Raji (cell line): ENCODE measurements around the gene RAB3C.

ENCODE experiments used
- POLR2A ChIP-seq: IDR thresholded peaks from 2 replicates; pipeline ENCODE4 v1.6.1; 2011; ENCODE audit warnings: low read depth, low read length, control low read depth; ENCODE audit not compliant: insufficient read depth

The RAB3C gene

DNA sequence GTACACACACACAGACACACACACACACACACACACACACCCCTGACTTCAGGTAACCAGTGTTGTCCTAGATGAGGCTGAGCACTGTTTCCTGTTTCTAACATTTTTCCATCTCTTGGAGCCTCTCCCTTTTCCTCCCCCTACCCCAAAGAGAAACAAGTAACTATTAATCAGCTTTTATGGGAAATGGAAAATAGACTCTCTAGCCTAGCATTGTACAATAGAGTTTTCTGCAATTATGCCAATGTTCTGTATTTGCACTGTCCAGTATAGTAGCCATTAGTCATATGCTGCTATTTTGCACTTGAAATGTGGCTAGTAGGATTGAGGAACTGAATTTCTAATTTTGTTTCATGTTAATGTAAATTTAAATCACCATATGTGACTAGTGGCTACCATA is 33.1 kb downstream of the RAB3C start:
- no peak for TF ChIP-seq POLR2A

DNA sequence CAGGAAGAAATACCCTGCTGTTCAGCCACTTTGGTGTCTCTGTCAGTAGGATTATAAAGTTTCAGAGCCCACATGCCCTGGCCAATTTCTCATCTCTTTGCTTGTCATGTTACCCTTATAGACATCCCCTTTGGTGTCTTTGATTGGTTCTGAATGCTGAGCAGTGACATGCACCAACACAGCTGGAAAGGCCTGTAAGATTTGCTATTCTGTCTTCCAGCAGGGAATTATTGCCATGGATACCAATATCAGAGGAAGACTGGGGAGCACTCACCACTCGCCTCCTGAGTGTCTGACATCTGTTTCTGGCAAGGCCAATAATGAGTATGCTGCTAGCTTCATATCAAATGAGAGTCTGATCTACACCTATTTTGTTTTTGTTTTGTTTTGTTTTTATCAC is 34.4 kb downstream of the RAB3C start:
- no peak for TF ChIP-seq POLR2A

DNA sequence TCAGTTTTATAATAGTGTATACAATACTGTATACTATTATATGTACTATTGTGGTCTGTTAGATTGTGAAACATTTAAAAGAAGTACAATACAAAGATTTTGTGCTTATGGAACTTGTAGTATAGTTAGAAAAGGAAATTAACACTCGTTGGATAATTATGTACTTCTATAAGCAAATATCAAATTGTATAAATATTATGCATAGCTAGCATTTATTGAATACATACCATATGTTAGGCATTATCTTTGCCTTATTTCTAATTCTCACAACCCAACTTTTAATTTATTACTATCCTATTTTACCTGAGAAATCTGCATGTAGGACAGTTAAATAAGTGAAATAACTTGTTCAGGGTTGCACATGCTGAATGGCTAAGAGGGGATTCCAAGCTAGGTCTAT is 37.5 kb downstream of the RAB3C start:
- no peak for TF ChIP-seq POLR2A

GRCh38 chr5:58622936-58623871 is 40.3 kb downstream of the RAB3C start:
- TF ChIP-seq POLR2A = no peak

- no peak for TF ChIP-seq POLR2A
Measured at GRCh38 chr5:58628626-58629025, 45.8 kb downstream of the RAB3C start.

- no peak for TF ChIP-seq POLR2A
Measured at GRCh38 chr5:58629271-58630159, 46.6 kb downstream of the RAB3C start.

DNA sequence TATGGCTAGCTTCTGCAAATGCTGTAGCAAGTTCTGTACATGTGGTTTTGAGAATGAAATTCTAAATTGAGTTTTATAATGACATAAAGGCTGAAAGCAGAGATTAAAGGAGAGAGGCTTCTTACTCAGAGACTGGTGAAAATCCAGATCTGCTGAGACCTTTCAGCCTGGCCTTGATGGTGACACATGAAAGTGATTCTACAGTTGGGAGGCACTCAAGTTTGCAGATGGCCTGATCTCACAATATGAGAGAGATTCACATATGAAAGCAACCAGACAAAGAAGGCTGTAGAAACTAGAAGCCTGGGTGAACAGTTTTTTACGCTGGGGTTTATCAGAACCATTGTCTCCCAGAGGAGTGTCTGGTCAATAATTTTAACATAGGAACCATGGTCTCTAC is 49.0 kb downstream of the RAB3C start:
- no peak for TF ChIP-seq POLR2A

DNA sequence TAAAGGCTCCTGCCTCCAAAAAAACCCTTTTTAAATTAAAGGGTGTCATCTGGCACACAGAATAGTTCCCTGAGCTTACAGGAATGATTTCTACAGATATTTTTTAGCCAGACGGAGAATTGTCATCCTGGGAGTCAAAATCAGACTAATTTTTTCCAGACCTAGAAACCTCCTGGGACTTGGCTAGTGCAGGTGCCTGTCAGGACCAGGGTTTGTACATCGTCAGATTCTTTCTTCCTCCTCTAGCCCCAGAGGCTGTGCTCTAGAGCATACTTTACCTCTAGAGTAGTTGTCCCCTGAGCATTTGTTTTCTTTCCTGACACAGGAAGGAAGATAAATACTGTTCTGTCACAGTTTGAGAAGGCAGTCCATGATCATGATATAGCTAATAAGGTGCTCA is 52.5 kb downstream of the RAB3C start:
- TF ChIP-seq POLR2A = no peak

DNA sequence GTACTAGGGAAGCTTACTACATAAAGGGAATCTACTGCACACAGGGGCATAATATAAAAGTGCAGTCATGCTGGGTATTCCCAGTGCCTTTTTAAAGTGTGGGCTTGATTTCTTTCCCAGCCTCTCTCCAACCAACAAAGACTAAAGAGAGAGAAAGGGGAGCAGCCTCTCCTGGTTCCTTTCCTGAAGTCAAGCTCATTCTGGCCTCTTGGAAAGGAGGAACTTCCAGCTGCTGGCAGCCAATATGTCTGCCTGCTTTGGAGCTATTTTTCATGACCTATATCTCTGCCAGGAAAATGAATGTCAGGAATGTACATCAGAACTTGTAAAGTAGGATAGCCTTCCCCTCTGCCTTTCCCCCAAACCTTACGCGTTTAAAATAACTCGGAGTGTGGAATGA is 57.1 kb downstream of the RAB3C start:
- TF ChIP-seq POLR2A = no peak

- TF ChIP-seq POLR2A = no peak
Measured at GRCh38 chr5:58641533-58641932, 58.7 kb downstream of the RAB3C start.

GRCh38 chr5:58648846-58649245 is 66.0 kb downstream of the RAB3C start:
- no peak for TF ChIP-seq POLR2A

DNA sequence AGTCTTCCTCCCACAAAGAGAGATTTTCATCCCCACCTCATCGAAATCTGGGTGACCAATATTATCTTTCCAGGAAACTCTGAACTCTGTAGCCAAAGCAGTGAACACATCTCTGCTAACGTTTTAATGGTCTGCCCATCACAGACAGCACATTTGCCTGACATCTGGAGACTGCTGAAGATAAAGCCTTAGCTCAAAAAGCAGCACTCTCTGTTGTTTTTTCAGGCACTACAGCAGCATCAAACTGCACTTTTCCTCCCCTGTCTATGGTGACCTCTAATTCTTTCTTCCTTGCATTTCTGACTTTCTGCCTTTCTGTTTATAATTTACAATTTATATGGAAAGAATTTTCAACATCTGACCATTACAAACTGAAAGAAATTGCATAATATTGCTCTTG is 66.8 kb downstream of the RAB3C start:
- no peak for TF ChIP-seq POLR2A

- no peak for TF ChIP-seq POLR2A
Measured at GRCh38 chr5:58653521-58653920, 70.6 kb downstream of the RAB3C start.

- no peak for TF ChIP-seq POLR2A
Measured at GRCh38 chr5:58666141-58666540, 83.3 kb downstream of the RAB3C start.

DNA sequence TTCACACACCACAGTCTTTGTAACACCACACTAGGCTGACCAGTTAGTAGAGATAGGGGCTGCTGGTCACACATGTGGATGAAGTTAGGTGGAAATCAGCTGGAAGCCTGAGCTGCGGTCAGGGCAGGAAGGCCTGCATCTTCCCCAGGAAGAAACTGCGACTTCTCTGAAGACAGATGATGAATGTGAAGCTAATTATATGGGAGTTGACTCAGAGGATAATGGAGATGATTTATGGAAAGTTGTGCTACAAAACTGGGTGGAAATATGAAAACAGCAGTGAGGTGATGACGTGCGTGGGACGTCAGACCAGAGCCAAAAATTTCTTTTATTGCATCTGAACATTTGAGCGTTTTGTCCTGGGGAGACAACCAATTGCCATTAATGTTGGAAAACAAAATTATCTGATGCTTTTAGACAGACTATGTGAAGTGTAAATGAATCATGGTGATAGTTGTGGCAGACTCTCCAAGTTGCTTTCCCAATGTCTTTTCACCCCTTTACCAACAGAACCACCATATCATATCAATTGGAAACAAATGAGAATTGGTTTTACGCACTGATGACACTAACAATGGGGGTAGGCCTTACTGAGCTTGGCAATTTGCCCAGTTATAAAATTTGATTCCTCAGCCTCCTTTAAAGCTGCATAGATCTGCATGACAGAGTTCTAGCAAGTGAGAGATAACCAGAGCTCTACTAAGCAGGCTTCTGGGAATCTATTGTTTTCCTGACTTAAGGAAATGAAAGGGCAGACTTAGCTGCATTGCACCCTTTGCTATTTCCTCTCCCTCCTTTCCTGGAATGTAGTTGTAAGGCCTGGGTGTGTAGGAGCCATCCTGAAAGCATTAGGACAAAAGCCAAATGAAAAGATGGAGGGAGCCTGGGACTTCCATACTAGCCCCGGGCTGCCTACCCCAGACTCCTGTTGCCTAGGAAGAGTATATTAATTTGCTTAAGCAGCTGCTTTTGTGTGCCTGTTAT is 84.0 kb downstream of the RAB3C start:
- no peak for TF ChIP-seq POLR2A

- TF ChIP-seq POLR2A = no peak
Measured at GRCh38 chr5:58670582-58670981, 87.7 kb downstream of the RAB3C start.
